Right atrium auricular region (tissue), 2 donors: ENCODE data around the gene HIVEP2. TPM values are rescaled to one million over a fixed set of nuclear protein-coding genes. Genes with fewer than 3 reads are reported as not detected.
A peak's percentile ranks its signal among the peaks of the same experiment; 100 is the strongest.

Experiments
- DNase-seq: peaks from one replicate; pipeline ENCODE4 v3.0.0-alpha.2; 2019; ENCODE audit warnings: low spot score
- H3K27ac ChIP-seq, 2 donors: fragments of 200-600 bp; sonication (generic); 1 replicate in 1 of 2; 2 replicates in 1 of 2; pipeline ENCODE4 v1.5.1; 2016 to 2019
- H3K27me3 ChIP-seq, 2 donors: fragments of 200-600 bp; sonication (generic); one replicate each; pipeline versions ENCODE4 v1.5.1 to v1.6.0; 2017 to 2019
- H3K36me3 ChIP-seq: fragments of 200-600 bp; sonication (generic); one replicate; pipeline ENCODE4 v1.5.1; 2016
- H3K4me1 ChIP-seq, 2 donors: fragments of 200-600 bp; sonication (generic); one replicate each; pipeline versions ENCODE4 v1.5.1 to v1.6.0; 2017 to 2019
- H3K4me3 ChIP-seq, 2 donors: fragments of 200-600 bp; sonication (generic); 1 replicate in 1 of 2; 2 replicates in 1 of 2; pipeline ENCODE4 v1.5.1; 2017 to 2019; ENCODE audit warnings: mild to moderate bottlenecking in 1 of 2, moderate library complexity in 1 of 2
- H3K9me3 ChIP-seq, 2 donors: fragments of 200-600 bp; sonication (generic); one replicate each; pipeline ENCODE4 v1.5.1; 2019
- CTCF ChIP-seq, 2 donors: fragments of 200-600 bp; sonication (generic); IDR thresholded peaks; one replicate each; pipeline ENCODE4 v1.5.1; 2019; ENCODE audit warnings: antibody characterized with exemption in 2 of 2
- total RNA-seq, 2 donors: library from RNA; depleted of rRNA; stranded (reverse); fragments of >200 nt; gene quantifications; one replicate each; pipeline ENCODE4 v1.1.0, GENCODE V29; 2016

HIVEP2 gene
- total RNA-seq, 2 donors from 2014 or later, result 19.2 to 28.6 TPM

DNA sequence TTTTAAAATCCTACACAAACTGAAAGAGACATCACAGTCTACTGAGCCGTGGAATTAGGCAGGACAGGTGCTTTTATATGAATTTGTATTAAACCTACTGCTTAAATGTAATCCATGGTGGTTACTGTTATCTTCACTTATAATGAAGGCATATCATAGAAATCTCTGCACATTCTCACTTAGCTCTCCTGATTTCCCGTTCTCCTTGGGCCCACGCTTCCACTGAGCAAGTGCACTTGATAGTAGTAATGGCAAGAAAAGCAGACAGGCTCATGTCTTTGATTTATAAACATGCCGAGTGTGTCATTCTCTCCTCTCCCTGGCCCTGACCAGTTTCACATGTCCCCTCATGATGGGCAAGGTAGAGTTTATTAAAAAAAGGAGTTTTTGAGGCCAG, 186.3 kb downstream of the HIVEP2 start:
- Histone ChIP-seq H3K36me3 (peaks cover 33% of the 10 kb centered on the region), H3K27me3 (no peaks in the 10 kb centered on the region), H3K27ac (peak overlapping the region in 1 of 2 donors; percentile 22), H3K4me3 (no peak overlapping the region), H3K4me1 (peaks cover 0 to 3% of the 10 kb centered on the region in 2 donors), H3K9me3 (no peaks in the 10 kb centered on the region)
- DNase-seq, result no peak
- TF ChIP-seq CTCF (IDR thresholded peaks at IDR 0.05), result no peak

- peaks cover 0 to 3% of the 10 kb centered on the region in 2 donors for H3K4me1 ChIP-seq
- no peak overlapping the region for H3K4me3 ChIP-seq
- TF ChIP-seq CTCF (IDR thresholded peaks at IDR 0.05), result no peak
- DNase-seq, result no peak
- no peaks in the 10 kb centered on the region for H3K9me3 ChIP-seq
- peaks cover 39% of the 10 kb centered on the region for H3K36me3 ChIP-seq
- H3K27me3 ChIP-seq, result no peaks in the 10 kb centered on the region
- H3K27ac ChIP-seq, result peak overlapping the region in 1 of 2 donors; percentile 22
Measured at GRCh38 chr6:142757852-142758628, 186.9 kb downstream of the HIVEP2 start.

GRCh38 chr6:142756215-142756630, 188.8 kb downstream of the HIVEP2 start:
- DNase-seq, result no peak
- Histone ChIP-seq H3K27ac (no peak overlapping the region), H3K36me3 (peaks cover 44% of the 10 kb centered on the region), H3K4me3 (no peak overlapping the region), H3K4me1 (peaks cover 0 to 3% of the 10 kb centered on the region in 2 donors), H3K27me3 (no peaks in the 10 kb centered on the region), H3K9me3 (no peaks in the 10 kb centered on the region)
- TF ChIP-seq CTCF (IDR thresholded peaks at IDR 0.05), result no peak

- Histone ChIP-seq H3K27me3 (no peaks in the 10 kb centered on the region), H3K27ac (no peak overlapping the region), H3K36me3 (peaks cover 17% of the 10 kb centered on the region), H3K4me1 (peaks cover 0 to 3% of the 10 kb centered on the region in 2 donors), H3K4me3 (no peak overlapping the region), H3K9me3 (no peaks in the 10 kb centered on the region)
- no peak for TF ChIP-seq CTCF (IDR thresholded peaks at IDR 0.05)
- no peak for DNase-seq
Measured at GRCh38 chr6:142753196-142753595, 191.8 kb downstream of the HIVEP2 start.

DNA sequence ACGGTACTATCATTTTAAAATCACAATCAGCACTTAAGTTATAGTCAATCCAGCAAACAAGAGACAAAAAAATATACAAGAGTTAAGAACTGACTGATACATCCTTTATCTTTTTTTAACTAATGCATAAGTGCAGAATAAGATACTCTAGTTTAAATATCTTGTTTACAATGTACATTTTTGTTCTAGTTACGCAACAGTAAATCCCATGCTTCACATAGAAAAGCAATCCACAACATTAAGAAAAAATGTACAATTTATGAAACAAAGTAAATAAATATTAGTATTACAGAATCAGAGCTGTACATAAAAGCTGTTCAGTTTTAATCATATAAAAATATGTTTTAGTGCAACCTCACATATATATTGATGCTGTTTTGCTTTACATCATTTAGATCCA, 192.6 kb downstream of the HIVEP2 start:
- H3K4me3 ChIP-seq, result no peak overlapping the region
- no peak overlapping the region for H3K27ac ChIP-seq
- H3K4me1 ChIP-seq, result no peaks in the 10 kb centered on the region
- H3K36me3 ChIP-seq, result peaks cover 17% of the 10 kb centered on the region
- no peak for TF ChIP-seq CTCF (IDR thresholded peaks at IDR 0.05)
- no peaks in the 10 kb centered on the region for H3K27me3 ChIP-seq
- H3K9me3 ChIP-seq, result no peaks in the 10 kb centered on the region
- DNase-seq, result no peak

DNA sequence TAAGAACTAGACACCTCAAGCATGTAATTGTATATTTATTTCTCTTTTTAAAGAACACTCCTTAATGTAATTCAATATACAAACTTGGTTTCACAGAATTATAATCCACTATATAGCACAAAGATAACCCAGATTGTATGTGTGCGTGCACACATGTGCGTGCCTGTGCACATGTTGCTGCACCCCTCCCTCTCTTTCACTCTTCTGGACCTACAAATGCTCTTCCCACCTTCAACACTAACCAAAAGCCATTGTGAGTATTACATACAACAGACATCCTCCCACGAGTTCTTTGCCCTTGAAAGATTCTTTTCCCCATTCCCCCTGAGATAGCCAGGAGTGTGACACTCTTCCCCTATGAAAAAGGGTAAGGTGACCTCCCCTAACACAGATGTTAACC, 193.5 kb downstream of the HIVEP2 start:
- Histone ChIP-seq H3K4me3 (no peak overlapping the region), H3K4me1 (no peaks in the 10 kb centered on the region), H3K36me3 (peaks cover 17% of the 10 kb centered on the region), H3K27me3 (no peaks in the 10 kb centered on the region), H3K27ac (no peak overlapping the region), H3K9me3 (no peaks in the 10 kb centered on the region)
- DNase-seq, result no peak
- TF ChIP-seq CTCF (IDR thresholded peaks at IDR 0.05), result no peak
